ENCODE results near the gene MEIKIN. TPM values are rescaled to one million over a fixed set of nuclear protein-coding genes. Genes with fewer than 3 reads are reported as not detected.

The MEIKIN gene
- total and polyA plus RNA-seq, 2 experiments from 2014 or later: not detected

- Mint-ChIP-seq H3K4me3 (no peak overlapping the region), H3K9me3 (no peaks in the 10 kb centered on the region), H3K4me1 (peaks cover 15% of the 10 kb centered on the region), H3K27ac (no peak overlapping the region), H3K27me3 (ENCODE audit: insufficient read depth, low read depth, poor library complexity) (peaks cover 8% of the 10 kb centered on the region), H3K36me3 (ENCODE audit: low read depth) (no peaks in the 10 kb centered on the region; the same call in 2 of the 3 replicates)
- Histone ChIP-seq H3F3A (replicated peaks; ENCODE audit: low read depth) (no peaks in the 10 kb centered on the region), H3K36me3 (ENCODE audit: insufficient read depth) (no peaks in the 10 kb centered on the region), H3K27me3 (ENCODE audit: insufficient read depth) (peaks cover 11% of the 10 kb centered on the region), H3K79me2 (replicated peaks; ENCODE audit: insufficient read depth) (peaks cover 81% of the 10 kb centered on the region), H3K4me2 (no peak overlapping the region), H4K20me1 (replicated peaks; ENCODE audit: insufficient read depth) (peaks cover 21% of the 10 kb centered on the region), H3K9me2 (ENCODE audit: insufficient read depth) (no peaks in the 10 kb centered on the region), H3K4me3 (no peak overlapping the region), H3K27ac (ENCODE audit: low read depth) (no peak overlapping the region), H3K4me1 (ENCODE audit: insufficient read depth) (peaks cover 3% of the 10 kb centered on the region; the same call in 1 of the 2 replicates), H2AFZ (no peak overlapping the region)
- DNase-seq (ENCODE audit: low spot score) (no peak), ATAC-seq (no peak)
- TF ChIP-seq ZNF462 (CRISPR knock-in tag; IDR thresholded peaks at IDR 0.05) (no peak), CTCF (conservative IDR thresholded peaks at IDR 0.05; ENCODE audit: low read depth in 2 of 2) (no peak), EZH2 (IDR thresholded peaks at IDR 0.05; ENCODE audit: low read depth, unreplicated experiment) (no peak)
Measured at GRCh38 chr5:131792896-131793295, 152.6 kb downstream of the MEIKIN start.

DNA sequence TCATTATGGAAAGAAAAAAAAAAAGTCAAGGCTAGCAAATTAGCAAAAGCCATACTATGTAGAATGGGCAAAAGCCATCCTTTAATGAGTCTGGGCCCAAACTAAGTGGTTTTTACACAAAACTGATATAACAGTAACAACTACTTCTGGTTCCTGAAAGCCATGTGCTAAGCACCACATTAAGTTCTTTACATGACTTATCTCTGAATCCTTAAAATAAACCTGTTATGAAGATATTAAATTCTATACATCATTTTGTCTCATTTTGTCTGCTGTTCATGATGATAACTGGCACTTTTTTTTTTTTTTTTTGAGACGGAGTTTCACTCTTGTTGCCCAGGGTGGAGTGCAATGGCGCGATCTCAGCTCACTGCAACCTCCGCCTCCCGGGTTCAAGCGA is 153.6 kb downstream of the MEIKIN start:
- Histone ChIP-seq H3K4me2 (no peak overlapping the region), H3K4me3 (no peak overlapping the region), H2AFZ (no peak overlapping the region), H3K79me2 (replicated peaks; ENCODE audit: insufficient read depth) (peaks cover 91% of the 10 kb centered on the region), H3K27me3 (ENCODE audit: insufficient read depth) (peaks cover 8% of the 10 kb centered on the region), H3K27ac (ENCODE audit: low read depth) (no peak overlapping the region), H4K20me1 (replicated peaks; ENCODE audit: insufficient read depth) (peaks cover 29% of the 10 kb centered on the region), H3K9me2 (ENCODE audit: insufficient read depth) (no peaks in the 10 kb centered on the region), H3K4me1 (ENCODE audit: insufficient read depth) (no peaks in the 10 kb centered on the region), H3F3A (replicated peaks; ENCODE audit: low read depth) (no peaks in the 10 kb centered on the region), H3K36me3 (ENCODE audit: insufficient read depth) (no peaks in the 10 kb centered on the region)
- H3K27me3 Mint-ChIP-seq (ENCODE audit: insufficient read depth, low read depth, poor library complexity): peaks cover 4% of the 10 kb centered on the region
- no peak for ATAC-seq
- H3K27ac Mint-ChIP-seq: no peak overlapping the region
- H3K4me1 Mint-ChIP-seq: peaks cover 11% of the 10 kb centered on the region
- H3K36me3 Mint-ChIP-seq (ENCODE audit: low read depth): no peaks in the 10 kb centered on the region; the same call in 2 of the 3 replicates
- H3K9me3 Mint-ChIP-seq: no peaks in the 10 kb centered on the region
- no peak for DNase-seq (ENCODE audit: low spot score)
- no peak overlapping the region for H3K4me3 Mint-ChIP-seq
- TF ChIP-seq ZNF114 (CRISPR knock-in tag; IDR thresholded peaks at IDR 0.05) (no peak), CTCF (conservative IDR thresholded peaks at IDR 0.05; ENCODE audit: low read depth in 2 of 2) (no peak), ETS1 (IDR thresholded peaks at IDR 0.05) (no peak), NANOG (IDR thresholded peaks at IDR 0.05; ENCODE audit: borderline replicate concordance) (no peak)
